Panc1 (cell line): Measurements from ENCODE around the gene CDCA3. TPM values are rescaled to one million over a fixed set of nuclear protein-coding genes. Genes with fewer than 3 reads are reported as not detected.

Source experiments
- ATAC-seq: fragments of 200-7000 bp; cut with Tn5 transposase; 2 replicates; pipeline ENCODE4 v1.9.1; 2020; ENCODE audit warnings: mild to moderate bottlenecking, moderate library complexity
- BruUV-seq: library from RNA; stranded (reverse); fragments of 400-500 nt; replicated peaks from 2 replicates; lab custom pipeline; 2021; lab: Mats Ljungman, UMichigan
- CTCF ChIA-PET: fragments of 300-600 bp; sonication (Branson Sonifier 250); formaldehyde crosslinking; loops from one replicate; lab custom pipeline; 2022; ENCODE audit warnings: antibody characterized with exemption; lab: Charles Lee
- POLR2A ChIA-PET: fragments of 300-600 bp; sonication (Branson Sonifier 250); formaldehyde crosslinking; loops from one replicate; lab custom pipeline; 2022; ENCODE audit warnings: antibody characterized with exemption; lab: Charles Lee
- DNase-seq: peaks from one replicate; pipeline ENCODE4 v3.0.0-alpha.2; 2010; ENCODE audit warnings: low read depth, low spot score
- H3K27ac ChIP-seq: 2 replicates; pipeline ENCODE4 v1.5.1; 2011; ENCODE audit warnings: mild to moderate bottlenecking, low read length, inconsistent platforms
- H3K27me3 ChIP-seq: fragments of 200-500 bp; sonication (Bioruptor generic); 2 replicates; pipeline ENCODE4 v1.6.0; 2014; ENCODE audit warnings: low read length, inconsistent platforms; ENCODE audit not compliant: control insufficient read depth, insufficient read depth
- H3K36me3 ChIP-seq: fragments of 200-500 bp; sonication (Bioruptor generic); 2 replicates; pipeline ENCODE4 v1.5.1; 2014; ENCODE audit warnings: inconsistent platforms, mild to moderate bottlenecking, low read length, moderate library complexity; ENCODE audit not compliant: control insufficient read depth, insufficient read depth
- H3K4me1 ChIP-seq: 2 replicates; pipeline ENCODE4 v1.5.1; 2011; ENCODE audit warnings: inconsistent platforms, mild to moderate bottlenecking, low read length, moderate library complexity; ENCODE audit not compliant: control insufficient read depth, insufficient read depth
- H3K4me3 ChIP-seq, 2 experiments: 2 replicates each; pipeline ENCODE4 v1.5.1; 2011 to 2012; ENCODE audit warnings: low read depth in 2 of 2, low read length in 2 of 2, mild to moderate bottlenecking in 2 of 2, inconsistent platforms in 1 of 2, moderate library complexity in 1 of 2
- H3K9me3 ChIP-seq: fragments of 200-500 bp; sonication (Bioruptor generic); 2 replicates; pipeline ENCODE4 v1.5.1; 2014; ENCODE audit warnings: low read depth, mild to moderate bottlenecking, inconsistent platforms, low read length, moderate library complexity; ENCODE audit not compliant: control insufficient read depth, insufficient read depth
- CTCF ChIP-seq: fragments of 450-650 bp; IDR thresholded peaks from 2 replicates; pipeline ENCODE4 v1.5.1; 2017; ENCODE audit warnings: mild to moderate bottlenecking
- POLR2AphosphoS5 ChIP-seq: IDR thresholded peaks from 2 replicates; pipeline ENCODE4 v1.6.1; 2012; ENCODE audit warnings: mild to moderate bottlenecking, low read depth, low read length, moderate library complexity
- SIN3A ChIP-seq: IDR thresholded peaks from 2 replicates; pipeline ENCODE4 v1.6.1; 2012; ENCODE audit warnings: low read depth, mild to moderate bottlenecking, low read length, moderate library complexity, borderline replicate concordance; ENCODE audit not compliant: insufficient read depth
- TCF7L2 ChIP-seq: IDR thresholded peaks from 2 replicates; pipeline ENCODE4 v1.6.1; 2011; ENCODE audit warnings: mild to moderate bottlenecking, low read depth, low read length, inconsistent platforms
- in situ Hi-C: cut with HindIII; loops from 2 replicates; pipeline ENCODE4 v1.10.0; 2016; ENCODE audit warnings: low sequenced_read_pairs, low pct_unique_long_range_greater_than_20kb
- intact Hi-C: fragments of 100-400 bp; cut with micrococcal nuclease; formaldehyde crosslinking; loops from one replicate; pipeline ENCODE4 v1.10.0; 2022; ENCODE audit not compliant: unreplicated experiment
- total RNA-seq: library from RNA; stranded (reverse); gene quantifications from one replicate; pipeline ENCODE4 v1.2.1, GENCODE V29; 2021; ENCODE audit not compliant: unreplicated experiment
- TF ChIP-seq, protein P1 (sequence below), 2 experiments: IDR thresholded peaks; 2 replicates each; pipeline ENCODE4 v1.6.1; 2011 to 2012; ENCODE audit warnings: low read depth in 2 of 2, control low read depth in 1 of 2, low read length in 1 of 2, mild to moderate bottlenecking in 1 of 2, moderate library complexity in 1 of 2; ENCODE audit not compliant: insufficient read depth in 1 of 2

The CDCA3 gene
- total RNA-seq, 1 experiment from 2014 or later, result 59.0 TPM

DNA sequence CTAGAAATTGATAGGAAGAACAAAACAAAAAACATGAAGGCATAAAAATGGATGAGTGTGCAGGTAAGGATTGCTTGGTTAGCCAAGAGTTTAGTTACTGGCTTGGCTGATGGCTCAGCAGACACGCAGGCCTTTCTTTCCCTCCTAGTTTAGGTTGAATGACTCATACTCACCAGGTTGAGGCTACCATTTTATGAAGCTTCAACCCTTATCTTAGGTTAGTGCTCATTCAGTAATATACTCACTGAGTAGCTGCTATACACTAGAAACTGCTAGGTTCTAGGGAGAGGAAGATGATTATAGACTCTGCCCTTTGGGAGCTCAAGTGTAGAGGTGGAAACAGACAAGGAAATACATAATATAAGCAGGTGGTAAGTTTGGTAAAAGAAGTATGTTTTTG, 16.8 kb downstream of the CDCA3 start:
- CTCF ChIA-PET, result interaction anchor here (0.6 to 1.0 kb wide), 2 partner anchors 17 to 68 kb away, joined by 4 read pairs; partner anchors contain the start of genes PTMS and USP5
- TF ChIP-seq TCF7L2 (no peak), CTCF (no peak), POLR2AphosphoS5 (no peak), SIN3A (no peak)
- TF ChIP-seq, protein P1, sequence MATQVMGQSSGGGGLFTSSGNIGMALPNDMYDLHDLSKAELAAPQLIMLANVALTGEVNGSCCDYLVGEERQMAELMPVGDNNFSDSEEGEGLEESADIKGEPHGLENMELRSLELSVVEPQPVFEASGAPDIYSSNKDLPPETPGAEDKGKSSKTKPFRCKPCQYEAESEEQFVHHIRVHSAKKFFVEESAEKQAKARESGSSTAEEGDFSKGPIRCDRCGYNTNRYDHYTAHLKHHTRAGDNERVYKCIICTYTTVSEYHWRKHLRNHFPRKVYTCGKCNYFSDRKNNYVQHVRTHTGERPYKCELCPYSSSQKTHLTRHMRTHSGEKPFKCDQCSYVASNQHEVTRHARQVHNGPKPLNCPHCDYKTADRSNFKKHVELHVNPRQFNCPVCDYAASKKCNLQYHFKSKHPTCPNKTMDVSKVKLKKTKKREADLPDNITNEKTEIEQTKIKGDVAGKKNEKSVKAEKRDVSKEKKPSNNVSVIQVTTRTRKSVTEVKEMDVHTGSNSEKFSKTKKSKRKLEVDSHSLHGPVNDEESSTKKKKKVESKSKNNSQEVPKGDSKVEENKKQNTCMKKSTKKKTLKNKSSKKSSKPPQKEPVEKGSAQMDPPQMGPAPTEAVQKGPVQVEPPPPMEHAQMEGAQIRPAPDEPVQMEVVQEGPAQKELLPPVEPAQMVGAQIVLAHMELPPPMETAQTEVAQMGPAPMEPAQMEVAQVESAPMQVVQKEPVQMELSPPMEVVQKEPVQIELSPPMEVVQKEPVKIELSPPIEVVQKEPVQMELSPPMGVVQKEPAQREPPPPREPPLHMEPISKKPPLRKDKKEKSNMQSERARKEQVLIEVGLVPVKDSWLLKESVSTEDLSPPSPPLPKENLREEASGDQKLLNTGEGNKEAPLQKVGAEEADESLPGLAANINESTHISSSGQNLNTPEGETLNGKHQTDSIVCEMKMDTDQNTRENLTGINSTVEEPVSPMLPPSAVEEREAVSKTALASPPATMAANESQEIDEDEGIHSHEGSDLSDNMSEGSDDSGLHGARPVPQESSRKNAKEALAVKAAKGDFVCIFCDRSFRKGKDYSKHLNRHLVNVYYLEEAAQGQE (IDR thresholded peaks at IDR 0.05; ENCODE audit: insufficient read depth in 1 of 2, low read depth in 2 of 2, low read length in 1 of 2), result no peak
- H3K36me3 ChIP-seq, result no peaks in the 10 kb centered on the region
- no peaks in the 10 kb centered on the region for H3K9me3 ChIP-seq
- no peak overlapping the region for H3K4me3 ChIP-seq
- BruUV-seq, result no TSS peak
- POLR2A ChIA-PET, result no interaction called here
- DNase-seq, result no peak
- H3K4me1 ChIP-seq, result no peaks in the 10 kb centered on the region; the same call in 1 of the 2 replicates
- no peak overlapping the region for H3K27ac ChIP-seq
- intact Hi-C loops (no loop called here), in situ Hi-C loops (no loop called here)
- ATAC-seq, result no peak
- H3K27me3 ChIP-seq, result no peaks in the 10 kb centered on the region

DNA sequence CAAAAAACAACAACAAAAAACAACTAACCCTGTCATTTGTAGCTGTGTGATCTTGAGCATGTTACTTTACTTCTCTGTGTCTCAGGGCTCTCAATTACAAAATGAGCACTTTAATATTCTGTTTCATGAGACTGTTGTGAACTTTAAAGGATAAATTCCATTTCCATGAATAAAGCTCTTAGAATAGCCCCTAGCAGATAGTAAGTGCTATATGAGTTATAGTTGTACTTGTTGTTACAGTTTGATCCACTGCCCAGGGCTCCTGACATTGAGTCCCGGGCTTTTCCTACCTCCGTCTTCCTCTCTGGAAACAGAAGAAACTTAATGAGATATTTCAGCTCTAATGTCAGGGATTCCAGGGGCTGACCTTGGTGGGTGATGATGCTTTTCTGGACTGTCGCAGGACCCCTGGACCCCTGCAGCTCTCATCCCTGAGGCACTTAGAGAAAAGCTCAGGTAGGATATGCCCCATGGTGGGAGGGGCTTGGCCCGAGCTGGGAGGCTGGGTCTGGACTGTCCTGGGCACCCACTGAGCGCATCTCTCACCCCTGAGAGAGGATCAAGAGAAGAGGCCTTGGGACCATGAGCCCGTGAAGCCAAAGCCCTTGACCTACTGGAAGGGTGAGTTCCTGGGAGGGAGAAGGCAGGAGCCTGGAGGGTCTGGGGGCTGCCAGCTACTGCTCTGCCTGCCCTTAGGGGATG, 17.7 kb downstream of the CDCA3 start:
- intact Hi-C loops, result no loop called here
- Histone ChIP-seq H3K27ac (no peak overlapping the region), H3K4me3 (no peak overlapping the region), H3K36me3 (no peaks in the 10 kb centered on the region), H3K27me3 (no peaks in the 10 kb centered on the region), H3K4me1 (no peaks in the 10 kb centered on the region), H3K9me3 (no peaks in the 10 kb centered on the region)
- ChIA-PET CTCF (no interaction called here), POLR2A (no interaction called here)
- no TSS peak for BruUV-seq
- no peak for TF ChIP-seq CTCF
- TF ChIP-seq POLR2AphosphoS5, result no peak
- no peak for TF ChIP-seq SIN3A
- no peak for TF ChIP-seq TCF7L2
- TF ChIP-seq, protein P1 (IDR thresholded peaks at IDR 0.05; ENCODE audit: insufficient read depth in 1 of 2, low read depth in 2 of 2, low read length in 1 of 2), result no peak
- in situ Hi-C loops, result no loop called here
- ATAC-seq, result no peak
- no peak for DNase-seq
